WERI-Rb-1 (cell line): ENCODE data around the gene FAM229A.

ENCODE experiments used
- DNase-seq: peaks from one replicate; pipeline ENCODE4 v3.0.0-alpha.2; 2020
- H3K27ac ChIP-seq: fragments of 250-450 bp; sonication (Bioruptor Pico); 2 replicates; pipeline ENCODE4 v1.5.1; 2020; ENCODE audit warnings: mild to moderate bottlenecking, moderate library complexity
- H3K27me3 ChIP-seq: fragments of 250-450 bp; sonication (Bioruptor Pico); 2 replicates; pipeline ENCODE4 v1.5.1; 2021; ENCODE audit warnings: mild to moderate bottlenecking, low read depth, moderate library complexity; ENCODE audit not compliant: insufficient read depth, severe bottlenecking
- H3K36me3 ChIP-seq: fragments of 250-450 bp; sonication (Bioruptor Pico); 2 replicates; pipeline ENCODE4 v1.5.1; 2020; ENCODE audit warnings: mild to moderate bottlenecking, moderate library complexity
- H3K4me3 ChIP-seq: 2 replicates; pipeline ENCODE4 v1.5.1; 2011; ENCODE audit warnings: low read depth, mild to moderate bottlenecking, control low read depth, low read length
- H3K9me3 ChIP-seq: fragments of 250-450 bp; sonication (Bioruptor Pico); 2 replicates; pipeline ENCODE4 v1.5.1; 2021; ENCODE audit warnings: mild to moderate bottlenecking, moderate library complexity; ENCODE audit not compliant: severe bottlenecking
- TF ChIP-seq, protein P1 (sequence below): IDR thresholded peaks from 2 replicates; pipeline ENCODE4 v1.5.1; 2011; ENCODE audit warnings: low read depth, mild to moderate bottlenecking, control low read depth, inconsistent platforms, low read length

The FAM229A gene

DNA sequence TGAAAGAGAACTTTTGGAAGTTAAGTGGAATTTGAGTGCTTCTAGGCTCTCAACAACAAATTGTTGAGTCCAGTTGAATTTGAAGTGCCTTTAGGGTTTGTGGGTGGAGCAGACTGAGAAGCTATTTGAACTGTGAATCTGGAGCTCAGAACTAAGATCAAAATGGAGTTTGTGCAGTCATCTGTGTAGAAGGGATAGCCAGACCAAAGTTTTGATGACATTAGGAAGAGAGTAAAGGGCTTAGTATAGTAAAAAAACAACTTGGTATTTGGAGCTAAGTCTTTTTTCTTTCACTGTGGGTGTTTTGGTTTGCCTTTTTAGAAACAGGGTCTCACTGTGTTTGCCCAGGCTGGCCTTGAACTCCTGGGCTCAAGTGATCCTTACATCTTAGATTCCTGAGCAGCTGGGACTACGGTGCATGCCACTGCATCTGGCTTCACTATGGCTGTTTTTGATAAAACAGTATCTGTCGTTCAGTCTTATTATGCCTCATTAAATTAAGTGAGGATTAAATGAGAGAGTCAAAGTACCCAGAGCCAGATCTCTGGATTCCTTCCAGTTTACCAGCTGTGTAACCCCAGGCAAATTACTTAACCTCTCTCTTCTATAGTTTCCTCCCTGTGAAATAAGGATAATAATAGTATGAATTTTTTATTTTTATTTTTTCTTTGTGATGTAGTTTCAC, 50.4 kb downstream of the FAM229A start:
- Histone ChIP-seq H3K9me3 (no peaks in the 10 kb centered on the region), H3K36me3 (peaks cover 29% of the 10 kb centered on the region), H3K27me3 (no peaks in the 10 kb centered on the region), H3K27ac (no peak overlapping the region), H3K4me3 (no peak overlapping the region)
- TF ChIP-seq, protein P1, sequence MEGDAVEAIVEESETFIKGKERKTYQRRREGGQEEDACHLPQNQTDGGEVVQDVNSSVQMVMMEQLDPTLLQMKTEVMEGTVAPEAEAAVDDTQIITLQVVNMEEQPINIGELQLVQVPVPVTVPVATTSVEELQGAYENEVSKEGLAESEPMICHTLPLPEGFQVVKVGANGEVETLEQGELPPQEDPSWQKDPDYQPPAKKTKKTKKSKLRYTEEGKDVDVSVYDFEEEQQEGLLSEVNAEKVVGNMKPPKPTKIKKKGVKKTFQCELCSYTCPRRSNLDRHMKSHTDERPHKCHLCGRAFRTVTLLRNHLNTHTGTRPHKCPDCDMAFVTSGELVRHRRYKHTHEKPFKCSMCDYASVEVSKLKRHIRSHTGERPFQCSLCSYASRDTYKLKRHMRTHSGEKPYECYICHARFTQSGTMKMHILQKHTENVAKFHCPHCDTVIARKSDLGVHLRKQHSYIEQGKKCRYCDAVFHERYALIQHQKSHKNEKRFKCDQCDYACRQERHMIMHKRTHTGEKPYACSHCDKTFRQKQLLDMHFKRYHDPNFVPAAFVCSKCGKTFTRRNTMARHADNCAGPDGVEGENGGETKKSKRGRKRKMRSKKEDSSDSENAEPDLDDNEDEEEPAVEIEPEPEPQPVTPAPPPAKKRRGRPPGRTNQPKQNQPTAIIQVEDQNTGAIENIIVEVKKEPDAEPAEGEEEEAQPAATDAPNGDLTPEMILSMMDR: no peak
- no peak for DNase-seq
